NCI-H146 (cell line): Measurements from ENCODE around the gene NRROS.
"Not testable (repeated sequence)": the region's sequence is repeated elsewhere in the genome, so short reads cannot be mapped to it uniquely, and the experiment has no call there.

ENCODE experiments used
- DNase-seq: peaks from one replicate; lab custom pipeline; 2025; lab: John Stamatoyannopoulos, UW

Gene NRROS

GRCh38 chr3:196624907-196625306, 14.6 kb upstream of the NRROS start:
- no peak for DNase-seq

GRCh38 chr3:196625331-196625730, 14.2 kb upstream of the NRROS start:
- no peak for DNase-seq

GRCh38 chr3:196627918-196628231, 11.6 kb upstream of the NRROS start:
- no peak for DNase-seq

- no peak for DNase-seq
Observed at GRCh38 chr3:196629228-196629627, 10.3 kb upstream of the NRROS start.

- DNase-seq = peak; percentile 56
Observed at GRCh38 chr3:196631682-196632045, 7.8 kb upstream of the NRROS start.

- peak; percentile 97 for DNase-seq
Observed at GRCh38 chr3:196632046-196632751, 7.3 kb upstream of the NRROS start.

- no peak for DNase-seq
Observed at GRCh38 chr3:196633555-196634151, 5.8 kb upstream of the NRROS start.

GRCh38 chr3:196634224-196634623, 5.3 kb upstream of the NRROS start:
- DNase-seq = no peak

- no peak for DNase-seq
Observed at GRCh38 chr3:196634829-196635228, 4.7 kb upstream of the NRROS start.

- no peak for DNase-seq
Observed at GRCh38 chr3:196636369-196637349, 2.8 kb upstream of the NRROS start.

GRCh38 chr3:196637941-196638340, 1.6 kb upstream of the NRROS start:
- not testable (repeated sequence) for DNase-seq

GRCh38 chr3:196638861-196639482, 522 bp upstream of the NRROS start:
- no peak for DNase-seq

- DNase-seq = no peak
Observed at GRCh38 chr3:196640297-196641018, 964 bp downstream of the NRROS start.

GRCh38 chr3:196641333-196642054, 2.0 kb downstream of the NRROS start:
- no peak for DNase-seq

- DNase-seq = no peak
Observed at GRCh38 chr3:196642434-196642833, 2.9 kb downstream of the NRROS start.

GRCh38 chr3:196643201-196643749, 3.8 kb downstream of the NRROS start:
- no peak for DNase-seq

- no peak for DNase-seq
Observed at GRCh38 chr3:196643761-196644160, 4.3 kb downstream of the NRROS start.

GRCh38 chr3:196645096-196645495, 5.6 kb downstream of the NRROS start:
- DNase-seq = no peak

- no peak for DNase-seq
Observed at GRCh38 chr3:196645897-196646665, 6.6 kb downstream of the NRROS start.

GRCh38 chr3:196646666-196647216, 7.2 kb downstream of the NRROS start:
- DNase-seq = no peak
